SK-N-SH (cell line): Measurements from ENCODE around the gene PIGN. TPM values are rescaled to one million over a fixed set of nuclear protein-coding genes. Genes with fewer than 3 reads are reported as not detected.

ENCODE experiments used
- CTCF ChIA-PET: fragments of 300-600, 350-600 bp; formaldehyde crosslinking; extraction: SDS; loops from one replicate; lab custom pipeline; 2021; lab: Yijun Ruan, JAX
- POLR2A ChIA-PET: fragments of 350-600 bp; sonication (Branson Sonifier 250); formaldehyde crosslinking; extraction: SDS; loops from one replicate; lab custom pipeline; 2020; ENCODE audit warnings: antibody characterized with exemption, inconsistent platforms; lab: Yijun Ruan, JAX
- DNase-seq: peaks from one replicate; pipeline ENCODE4 v3.0.0; 2012
- H2AFZ ChIP-seq: fragments of 200-600 bp; sonication (generic); 2 replicates; pipeline ENCODE4 v1.8.1; 2016; ENCODE audit warnings: antibody characterized with exemption, mild to moderate bottlenecking, low read depth
- H3F3A ChIP-seq: fragments of 200-600 bp; sonication (generic); replicated peaks from 2 replicates; pipeline ENCODE3; 2016; ENCODE audit warnings: antibody characterized with exemption, mild to moderate bottlenecking; ENCODE audit not compliant: insufficient read depth
- H3K27ac ChIP-seq, 2 experiments: fragments of 200-500 bp in 1 of 2; fragments of 200-600 bp in 1 of 2; sonication (Bioruptor generic) in 1 of 2; sonication (generic), shearing (Covaris generic) in 1 of 2; 2 replicates each; pipeline versions ENCODE4 v1.5.1 to v1.6.1; 2014 to 2016; ENCODE audit warnings: low read depth in 2 of 2, inconsistent platforms in 1 of 2, low read length in 1 of 2, mild to moderate bottlenecking in 1 of 2, mixed read lengths in 1 of 2
- H3K27me3 ChIP-seq: fragments of 200-600 bp; sonication (generic), shearing (Covaris generic); 2 replicates; pipeline ENCODE4 v1.6.1; 2016; ENCODE audit warnings: mixed run types; ENCODE audit not compliant: insufficient read depth
- H3K36me3 ChIP-seq, 2 experiments: fragments of 200-500 bp in 1 of 2; fragments of 200-600 bp in 1 of 2; sonication (Bioruptor generic) in 1 of 2; sonication (generic) in 1 of 2; replicated peaks in 1 of 2; 2 replicates each; pipeline versions ENCODE3 to v1.5.1; 2014 to 2016; ENCODE audit warnings: low read length in 1 of 2, mild to moderate bottlenecking in 1 of 2; ENCODE audit not compliant: insufficient read depth in 2 of 2, control insufficient read depth in 1 of 2
- H3K4me1 ChIP-seq, 2 experiments: fragments of 200-500 bp in 1 of 2; fragments of 200-600 bp in 1 of 2; sonication (Bioruptor generic) in 1 of 2; sonication (generic), shearing (Covaris generic) in 1 of 2; 2 replicates each; pipeline versions ENCODE4 v1.5.1 to v1.6.1; 2014 to 2016; ENCODE audit warnings: low read depth in 1 of 2, low read length in 1 of 2, mixed run types in 1 of 2; ENCODE audit not compliant: insufficient read depth in 2 of 2, control insufficient read depth in 1 of 2
- H3K4me2 ChIP-seq: fragments of 200-600 bp; sonication (generic), shearing (Covaris generic); 2 replicates; pipeline ENCODE4 v1.6.1; 2017; ENCODE audit warnings: mixed run types
- H3K4me3 ChIP-seq, 2 experiments: fragments of 200-500 bp in 1 of 2; fragments of 200-600 bp in 1 of 2; sonication (Bioruptor generic) in 1 of 2; sonication (generic), shearing (Covaris generic) in 1 of 2; 2 replicates each; pipeline versions ENCODE4 v1.5.1 to v1.8.1; 2014 to 2016; ENCODE audit warnings: low read depth in 2 of 2, inconsistent platforms in 1 of 2, low read length in 1 of 2, mild to moderate bottlenecking in 1 of 2, mixed read lengths in 1 of 2, moderate library complexity in 1 of 2
- H3K79me2 ChIP-seq: fragments of 200-600 bp; sonication (generic); 2 replicates; pipeline ENCODE4 v1.8.1; 2017; ENCODE audit warnings: mild to moderate bottlenecking; ENCODE audit not compliant: insufficient read depth
- H3K9ac ChIP-seq: fragments of 200-600 bp; sonication (generic); 2 replicates; pipeline ENCODE4 v1.6.1; 2017; ENCODE audit warnings: mixed run types
- H3K9me2 ChIP-seq: fragments of 200-600 bp; sonication (generic); 2 replicates; pipeline ENCODE4 v1.6.1; 2017; ENCODE audit warnings: mixed run types
- H3K9me3 ChIP-seq: fragments of 200-600 bp; sonication (generic); 2 replicates; pipeline ENCODE4 v1.6.1; 2017; ENCODE audit warnings: mixed run types, mild to moderate bottlenecking, moderate library complexity
- H4K20me1 ChIP-seq: fragments of 200-600 bp; sonication (generic); 2 replicates; pipeline ENCODE4 v1.6.1; 2017; ENCODE audit warnings: mild to moderate bottlenecking, mixed run types; ENCODE audit not compliant: insufficient read depth
- CHD2 ChIP-seq: fragments of 150-350 bp; IDR thresholded peaks from 2 replicates; pipeline ENCODE4 v1.6.1; 2018; ENCODE audit warnings: low read length; ENCODE audit not compliant: partially characterized antibody
- CTCF ChIP-seq: fragments of 200-600 bp; sonication (generic); IDR thresholded peaks from 2 replicates; pipeline ENCODE4 v1.6.1; 2017; ENCODE audit warnings: antibody characterized with exemption, mild to moderate bottlenecking, moderate library complexity
- ELF1 ChIP-seq: IDR thresholded peaks from 2 replicates; pipeline ENCODE4 v1.4.0; 2012
- EZH2phosphoT487 ChIP-seq: fragments of 200-600 bp; sonication (generic); IDR thresholded peaks from 2 replicates; pipeline ENCODE4 v1.6.1; 2017; ENCODE audit warnings: low read depth, mixed run types, mild to moderate bottlenecking, antibody characterized with exemption, moderate library complexity, borderline replicate concordance
- GATA2 ChIP-seq: sonication (generic); formaldehyde crosslinking; IDR thresholded peaks from 2 replicates; pipeline ENCODE4 v1.5.0; 2020; ENCODE audit warnings: mild to moderate bottlenecking, missing genetic modification reagents
- IRF3 ChIP-seq: fragments of 150-350 bp; IDR thresholded peaks from 2 replicates; pipeline ENCODE4 v1.6.1; 2016; ENCODE audit warnings: mild to moderate bottlenecking, low read depth, low read length
- JUND ChIP-seq: IDR thresholded peaks from 2 replicates; pipeline ENCODE4 v1.4.0; 2012
- MEF2A ChIP-seq: IDR thresholded peaks from 2 replicates; pipeline ENCODE4 v1.4.0; 2012; ENCODE audit warnings: low read depth, borderline replicate concordance
- MXI1 ChIP-seq: IDR thresholded peaks from 2 replicates; pipeline ENCODE4 v1.6.1; 2012; ENCODE audit warnings: mild to moderate bottlenecking, low read depth, low read length, improper control_type of control experiment
- NFIC ChIP-seq: IDR thresholded peaks from 2 replicates; pipeline ENCODE4 v1.4.0; 2012; ENCODE audit warnings: borderline replicate concordance
- RAD21 ChIP-seq: IDR thresholded peaks from 2 replicates; pipeline ENCODE4 v1.6.1; 2012; ENCODE audit warnings: mild to moderate bottlenecking, low read length
- RCOR1 ChIP-seq: fragments of 150-350 bp; IDR thresholded peaks from 2 replicates; pipeline ENCODE4 v1.6.1; 2017; ENCODE audit warnings: antibody characterized with exemption, low read length
- RXRA ChIP-seq: IDR thresholded peaks from 2 replicates; pipeline ENCODE4 v1.4.0; 2012; ENCODE audit warnings: low read depth, mild to moderate bottlenecking, borderline replicate concordance
- SIN3A ChIP-seq: IDR thresholded peaks from 2 replicates; pipeline ENCODE4 v1.6.1; 2012; ENCODE audit warnings: low read depth, mild to moderate bottlenecking, low read length, moderate library complexity, borderline replicate concordance
- SMC3 ChIP-seq: IDR thresholded peaks from 2 replicates; pipeline ENCODE4 v1.6.1; 2012; ENCODE audit warnings: low read depth, low read length, improper control_type of control experiment
- TAF1 ChIP-seq: IDR thresholded peaks from 2 replicates; pipeline ENCODE4 v1.6.1; 2012; ENCODE audit warnings: low read depth, mild to moderate bottlenecking, low read length, moderate library complexity, borderline replicate concordance
- TEAD4 ChIP-seq: IDR thresholded peaks from 2 replicates; pipeline ENCODE4 v1.4.0; 2012; ENCODE audit warnings: mild to moderate bottlenecking, borderline replicate concordance; ENCODE audit not compliant: insufficient read depth
- YY1 ChIP-seq: IDR thresholded peaks from 2 replicates; pipeline ENCODE4 v1.4.0; 2012; ENCODE audit warnings: low read depth, mild to moderate bottlenecking
- WGBS: methylation state at CpG from one replicate; pipeline ENCODE4 v1.1.6; 2017; ENCODE audit warnings: low lambda C conversion rate; 5-methylcytosine and 5-hydroxymethylcytosine counted together
- polyA plus RNA-seq, 3 experiments: library from polyadenylated mRNA; depleted of rRNA; stranded (reverse); fragments of >200 nt; gene quantifications; 2 replicates each; pipeline ENCODE4 v1.2.3, GENCODE V29; 2012
- TF ChIP-seq, protein P1 (sequence below): IDR thresholded peaks from 2 replicates; pipeline ENCODE4 v1.4.0; 2012; ENCODE audit warnings: low read depth, borderline replicate concordance
- TF ChIP-seq, protein P2 (sequence below): IDR thresholded peaks from 2 replicates; pipeline ENCODE4 v1.6.1; 2012; ENCODE audit warnings: mild to moderate bottlenecking, low read depth, low read length, moderate library complexity

Gene PIGN
- polyA plus RNA-seq, 1 of the 3 experiments (the other 2 are of a cell fraction) = 6.1 TPM

DNA sequence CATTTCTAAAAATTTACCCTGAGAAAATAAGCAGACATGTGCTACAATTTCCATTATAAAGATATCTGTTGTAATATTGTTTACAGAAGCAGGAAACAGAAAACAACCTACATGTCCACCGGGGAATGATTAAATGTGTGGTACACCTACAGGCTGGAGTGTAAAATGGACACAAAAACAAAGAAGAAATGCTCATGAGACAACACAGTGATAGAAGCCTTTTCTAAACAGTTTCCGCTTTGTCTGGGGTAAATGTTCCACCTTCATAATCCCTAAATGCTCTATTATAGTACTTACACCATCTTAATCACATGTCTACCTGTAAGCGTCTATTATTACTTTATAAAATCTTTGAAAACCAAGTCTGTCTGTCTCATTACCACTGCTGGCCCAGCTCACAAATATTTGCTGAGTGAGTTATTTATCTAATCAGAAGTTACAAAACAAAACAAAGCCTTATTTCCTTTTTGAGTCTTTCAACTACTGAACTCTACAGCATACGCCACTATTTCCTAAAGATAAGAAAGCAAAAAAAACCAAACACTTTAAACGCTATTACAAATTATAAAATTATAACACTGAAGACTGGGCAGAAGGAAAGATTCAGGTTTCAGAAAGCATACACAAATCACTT is 95.3 kb downstream of the PIGN start:
- ChIA-PET CTCF (no interaction called here), POLR2A (no interaction called here)

DNA sequence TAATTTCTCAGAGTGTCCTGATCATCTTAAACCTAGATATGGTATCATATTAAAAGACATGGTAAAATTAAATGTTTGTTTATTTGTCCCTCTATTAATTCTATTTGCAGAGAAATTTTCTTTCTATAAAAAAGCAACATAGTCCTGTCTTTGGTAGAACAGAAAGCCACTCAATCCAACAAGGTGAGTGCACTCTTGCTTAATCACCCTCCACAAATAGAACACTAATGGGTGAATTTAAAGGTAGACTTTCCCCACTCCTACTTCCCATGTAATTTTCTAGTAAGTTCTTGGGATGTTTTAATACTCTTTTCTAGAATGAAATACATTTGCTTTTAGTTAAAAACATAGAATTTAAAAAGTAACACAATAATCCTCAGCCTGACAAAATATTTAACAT is 97.7 kb downstream of the PIGN start:
- Histone ChIP-seq H3K4me2 (no peak overlapping the region), H2AFZ (no peak overlapping the region), H3K4me1 (no peaks in the 10 kb centered on the region), H3K4me3 (no peak overlapping the region), H3K27me3 (no peaks in the 10 kb centered on the region), H3K9me3 (no peaks in the 10 kb centered on the region), H3K79me2 (no peaks in the 10 kb centered on the region), H3F3A (no peaks in the 10 kb centered on the region), H4K20me1 (no peaks in the 10 kb centered on the region), H3K9ac (no peak overlapping the region), H3K27ac (no peak overlapping the region), H3K9me2 (no peaks in the 10 kb centered on the region), H3K36me3 (peaks cover 14 to 32% of the 10 kb centered on the region in 2 experiments)
- POLR2A ChIA-PET = no interaction called here
- CTCF ChIA-PET = no interaction called here
- DNase-seq = no peak
- TF ChIP-seq IRF3 (no peak), RXRA (no peak), CTCF (no peak), ELF1 (no peak), JUND (no peak), CHD2 (no peak), RAD21 (no peak), RCOR1 (no peak), TAF1 (no peak), MEF2A (no peak), NFIC (no peak), TEAD4 (no peak), YY1 (no peak), GATA2 (CRISPR knock-in tag) (no peak), SMC3 (no peak), EZH2phosphoT487 (no peak), SIN3A (no peak), MXI1 (no peak)
- TF ChIP-seq, protein P1, sequence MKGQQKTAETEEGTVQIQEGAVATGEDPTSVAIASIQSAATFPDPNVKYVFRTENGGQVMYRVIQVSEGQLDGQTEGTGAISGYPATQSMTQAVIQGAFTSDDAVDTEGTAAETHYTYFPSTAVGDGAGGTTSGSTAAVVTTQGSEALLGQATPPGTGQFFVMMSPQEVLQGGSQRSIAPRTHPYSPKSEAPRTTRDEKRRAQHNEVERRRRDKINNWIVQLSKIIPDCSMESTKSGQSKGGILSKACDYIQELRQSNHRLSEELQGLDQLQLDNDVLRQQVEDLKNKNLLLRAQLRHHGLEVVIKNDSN = no peak
- TF ChIP-seq, protein P2, sequence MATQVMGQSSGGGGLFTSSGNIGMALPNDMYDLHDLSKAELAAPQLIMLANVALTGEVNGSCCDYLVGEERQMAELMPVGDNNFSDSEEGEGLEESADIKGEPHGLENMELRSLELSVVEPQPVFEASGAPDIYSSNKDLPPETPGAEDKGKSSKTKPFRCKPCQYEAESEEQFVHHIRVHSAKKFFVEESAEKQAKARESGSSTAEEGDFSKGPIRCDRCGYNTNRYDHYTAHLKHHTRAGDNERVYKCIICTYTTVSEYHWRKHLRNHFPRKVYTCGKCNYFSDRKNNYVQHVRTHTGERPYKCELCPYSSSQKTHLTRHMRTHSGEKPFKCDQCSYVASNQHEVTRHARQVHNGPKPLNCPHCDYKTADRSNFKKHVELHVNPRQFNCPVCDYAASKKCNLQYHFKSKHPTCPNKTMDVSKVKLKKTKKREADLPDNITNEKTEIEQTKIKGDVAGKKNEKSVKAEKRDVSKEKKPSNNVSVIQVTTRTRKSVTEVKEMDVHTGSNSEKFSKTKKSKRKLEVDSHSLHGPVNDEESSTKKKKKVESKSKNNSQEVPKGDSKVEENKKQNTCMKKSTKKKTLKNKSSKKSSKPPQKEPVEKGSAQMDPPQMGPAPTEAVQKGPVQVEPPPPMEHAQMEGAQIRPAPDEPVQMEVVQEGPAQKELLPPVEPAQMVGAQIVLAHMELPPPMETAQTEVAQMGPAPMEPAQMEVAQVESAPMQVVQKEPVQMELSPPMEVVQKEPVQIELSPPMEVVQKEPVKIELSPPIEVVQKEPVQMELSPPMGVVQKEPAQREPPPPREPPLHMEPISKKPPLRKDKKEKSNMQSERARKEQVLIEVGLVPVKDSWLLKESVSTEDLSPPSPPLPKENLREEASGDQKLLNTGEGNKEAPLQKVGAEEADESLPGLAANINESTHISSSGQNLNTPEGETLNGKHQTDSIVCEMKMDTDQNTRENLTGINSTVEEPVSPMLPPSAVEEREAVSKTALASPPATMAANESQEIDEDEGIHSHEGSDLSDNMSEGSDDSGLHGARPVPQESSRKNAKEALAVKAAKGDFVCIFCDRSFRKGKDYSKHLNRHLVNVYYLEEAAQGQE = no peak

More for the DNA sequence above, 95.3 kb downstream of the PIGN start:
- Histone ChIP-seq H3F3A (no peaks in the 10 kb centered on the region), H3K4me1 (no peaks in the 10 kb centered on the region), H3K4me3 (no peak overlapping the region), H3K27me3 (no peaks in the 10 kb centered on the region), H4K20me1 (no peaks in the 10 kb centered on the region), H3K27ac (no peak overlapping the region), H3K9me2 (no peaks in the 10 kb centered on the region), H2AFZ (no peak overlapping the region), H3K36me3 (peaks cover 11 to 28% of the 10 kb centered on the region in 2 experiments), H3K79me2 (no peaks in the 10 kb centered on the region), H3K9ac (no peak overlapping the region), H3K4me2 (no peak overlapping the region), H3K9me3 (no peaks in the 10 kb centered on the region)
- no peak for TF ChIP-seq MXI1
- 98% methylated on average over 5 of the region's 5 CpGs for WGBS
- DNase-seq = no peak
